GM23248 (cell line): Measurements from ENCODE around the gene KCNJ18. TPM values are rescaled to one million over a fixed set of nuclear protein-coding genes. Genes with fewer than 3 reads are reported as not detected.
"Not testable (repeated sequence)": the region's sequence is repeated elsewhere in the genome, so short reads cannot be mapped to it uniquely, and the experiment has no call there.

Experiments
- DNase-seq: peaks from one replicate; pipeline ENCODE4 v3.0.0-alpha.2; 2015
- H2AFZ ChIP-seq: fragments of 200-600 bp; sonication (generic); 2 replicates; pipeline ENCODE4 v1.6.1; 2016; ENCODE audit warnings: antibody characterized with exemption
- H3F3A ChIP-seq: fragments of 200-600 bp; sonication (generic); 2 replicates; pipeline ENCODE4 v1.6.1; 2016; ENCODE audit warnings: mild to moderate bottlenecking, antibody characterized with exemption, mixed run types; ENCODE audit not compliant: insufficient read depth
- H3K27ac ChIP-seq: fragments of 200-600 bp; sonication (generic); 2 replicates; pipeline ENCODE4 v1.5.1; 2016; ENCODE audit warnings: mild to moderate bottlenecking
- H3K27me3 ChIP-seq: fragments of 200-600 bp; sonication (generic); replicated peaks from 2 replicates; pipeline ENCODE4 v1.6.1; 2016; ENCODE audit warnings: mild to moderate bottlenecking; ENCODE audit not compliant: insufficient read depth
- H3K36me3 ChIP-seq: fragments of 200-600 bp; sonication (generic); 2 replicates; pipeline ENCODE4 v1.6.1; 2016; ENCODE audit warnings: low read depth, mild to moderate bottlenecking
- H3K4me1 ChIP-seq: fragments of 200-600 bp; sonication (generic); 2 replicates; pipeline ENCODE4 v1.6.1; 2016; ENCODE audit warnings: mild to moderate bottlenecking; ENCODE audit not compliant: insufficient read depth
- H3K4me2 ChIP-seq: fragments of 200-600 bp; sonication (generic); one replicate; pipeline ENCODE4 v1.6.1; 2016; ENCODE audit warnings: mild to moderate bottlenecking; ENCODE audit not compliant: unreplicated experiment
- H3K4me3 ChIP-seq: fragments of 200-600 bp; sonication (generic); 2 replicates; pipeline ENCODE4 v1.5.1; 2016; ENCODE audit warnings: mild to moderate bottlenecking
- H3K79me2 ChIP-seq: fragments of 200-600 bp; sonication (generic); 2 replicates; pipeline ENCODE4 v1.6.1; 2016; ENCODE audit warnings: mild to moderate bottlenecking; ENCODE audit not compliant: insufficient read depth
- H3K9ac ChIP-seq: fragments of 200-600 bp; sonication (generic); 2 replicates; pipeline ENCODE4 v1.6.1; 2016; ENCODE audit warnings: mild to moderate bottlenecking
- H3K9me2 ChIP-seq: fragments of 200-600 bp; sonication (generic); 2 replicates; pipeline ENCODE4 v1.6.1; 2016; ENCODE audit warnings: mixed run types, mild to moderate bottlenecking, moderate library complexity; ENCODE audit not compliant: insufficient read depth
- H3K9me3 ChIP-seq: fragments of 200-600 bp; sonication (generic); one replicate; pipeline ENCODE4 v1.6.1; 2017; ENCODE audit warnings: low read depth
- H4K20me1 ChIP-seq: fragments of 200-600 bp; sonication (generic); 2 replicates; pipeline ENCODE4 v1.6.0; 2016; ENCODE audit not compliant: insufficient read depth
- WGBS, 2 experiments: methylation state at CpG; one replicate each; pipeline ENCODE4 v1.1.6; 2015 to 2017; ENCODE audit warnings: low lambda C conversion rate in 2 of 2, low coverage in 1 of 2; ENCODE audit errors: missing lambda C conversion rate in 2 of 2; 5-methylcytosine and 5-hydroxymethylcytosine counted together
- in situ Hi-C: fragments of 300-500 bp; cut with MboI; formaldehyde crosslinking; loops from 2 replicates; pipeline ENCODE4 v1.15.0; 2020
- polyA plus RNA-seq: library from polyadenylated mRNA; unstranded; fragments of >200 nt; fragmentation: Nextera tagmentation; extraction: Ambion mirVana; gene quantifications from 2 replicates; pipeline ENCODE4 v1.2.1, GENCODE V29; 2016
- total RNA-seq: library from RNA; depleted of rRNA; stranded (reverse); fragments of >200 nt; shearing (Covaris generic); gene quantifications from 2 replicates; pipeline ENCODE4 v1.2.3, GENCODE V29; 2014

The KCNJ18 gene
- total and polyA plus RNA-seq, 2 experiments from 2014 or later, result not detected

DNA sequence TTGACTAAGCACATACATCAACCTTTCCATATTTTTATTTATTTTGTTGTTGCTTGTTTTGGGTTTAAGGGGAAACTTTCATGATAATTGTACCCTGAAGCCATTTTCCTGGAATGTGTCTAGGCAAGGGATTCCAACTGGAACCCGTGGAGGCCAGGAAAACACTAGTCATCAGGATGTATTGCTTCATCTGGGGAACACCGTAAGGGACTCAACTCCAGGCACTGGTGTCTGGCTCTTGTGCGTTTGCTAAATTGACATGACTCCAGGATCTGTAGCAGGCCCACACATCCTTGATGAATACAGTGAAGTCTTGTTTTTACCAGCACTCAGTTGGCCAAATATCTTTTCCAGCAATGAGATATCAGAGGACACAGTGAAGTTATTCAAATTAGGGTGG is 21.3 kb downstream of the KCNJ18 start:
- H3K9ac ChIP-seq, H3K79me2 ChIP-seq, H3K27me3 ChIP-seq, in situ Hi-C loops, H2AFZ ChIP-seq, H3K36me3 ChIP-seq, H3K9me2 ChIP-seq, H3K27ac ChIP-seq, H3K4me2 ChIP-seq, H4K20me1 ChIP-seq, H3K4me3 ChIP-seq, DNase-seq, H3K9me3 ChIP-seq: not testable (repeated sequence)
- Histone ChIP-seq H3F3A (peaks cover 12% of the 10 kb centered on the region; the same call in 1 of the 2 replicates), H3K4me1 (peaks cover 13% of the 10 kb centered on the region)
- WGBS, 2 experiments, result 12 to 30% methylated on average over 2 of the region's 3 CpGs

DNA sequence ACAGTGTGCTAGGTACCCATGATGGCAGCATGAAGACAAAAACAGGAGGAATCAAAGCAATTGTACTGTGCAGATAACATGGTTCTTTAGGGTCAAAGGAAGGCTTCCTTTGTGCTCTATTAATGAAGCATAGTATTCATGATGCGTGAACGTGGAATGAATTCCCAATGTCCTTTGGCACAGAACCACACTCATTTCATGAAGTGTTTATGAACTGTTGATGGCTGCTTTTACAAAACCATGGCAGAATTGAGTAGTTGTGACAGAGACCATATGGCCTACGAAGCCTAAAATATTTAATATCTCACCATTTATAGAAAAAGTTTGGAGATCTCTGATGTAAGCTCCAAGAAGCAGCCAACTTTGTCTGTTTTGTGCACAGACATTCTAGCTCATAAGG is 22.4 kb downstream of the KCNJ18 start:
- H3K79me2 ChIP-seq, H3K27ac ChIP-seq, H3K9me3 ChIP-seq, H3K9ac ChIP-seq, H3K27me3 ChIP-seq, H4K20me1 ChIP-seq, H3K4me2 ChIP-seq, H2AFZ ChIP-seq, in situ Hi-C loops, H3K4me3 ChIP-seq, H3K36me3 ChIP-seq, H3K9me2 ChIP-seq: not testable (repeated sequence)
- WGBS, 2 experiments, result 12 to 18% methylated on average over 3 of the region's 3 CpGs
- H3K4me1 ChIP-seq, result peaks cover 13% of the 10 kb centered on the region
- peaks cover 12% of the 10 kb centered on the region; the same call in 1 of the 2 replicates for H3F3A ChIP-seq
- DNase-seq, result peak; percentile 29

DNA sequence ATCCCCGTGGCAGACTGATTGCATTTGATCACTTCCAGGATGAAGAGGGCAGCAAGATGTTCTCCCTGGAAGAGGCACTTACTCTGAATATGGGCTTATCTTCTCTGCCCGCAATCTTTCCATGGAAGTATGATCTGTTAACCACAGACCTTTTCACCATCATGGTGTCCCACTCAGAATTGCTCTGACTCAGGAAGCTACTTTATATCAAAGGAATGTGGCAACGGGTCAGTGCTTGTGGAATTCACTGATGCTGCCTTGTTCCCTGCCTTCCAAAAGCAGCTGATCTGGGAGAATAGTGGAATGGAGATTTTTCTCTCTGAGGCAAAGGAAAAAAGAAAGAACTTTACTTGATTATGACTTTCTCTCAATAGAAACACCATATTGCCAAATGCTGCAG is 23.6 kb downstream of the KCNJ18 start:
- H2AFZ ChIP-seq, in situ Hi-C loops, H3K79me2 ChIP-seq, H3K4me3 ChIP-seq, H3K9me3 ChIP-seq, H3K36me3 ChIP-seq, H3K9me2 ChIP-seq, H3K27me3 ChIP-seq, H4K20me1 ChIP-seq: not testable (repeated sequence)
- Histone ChIP-seq H3F3A (peaks cover 12% of the 10 kb centered on the region; the same call in 1 of the 2 replicates), H3K27ac (peak overlapping the region; percentile 61), H3K4me1 (peaks cover 13% of the 10 kb centered on the region), H3K4me2 (peak overlapping the region; percentile 14), H3K9ac (0 out of 2 replicates have a peak overlapping the region, but pooled peaks have one; percentile 13)
- peak; percentile 49 for DNase-seq
- 4 to 8% methylated on average over 3 of the region's 3 CpGs for WGBS, 2 experiments

DNA sequence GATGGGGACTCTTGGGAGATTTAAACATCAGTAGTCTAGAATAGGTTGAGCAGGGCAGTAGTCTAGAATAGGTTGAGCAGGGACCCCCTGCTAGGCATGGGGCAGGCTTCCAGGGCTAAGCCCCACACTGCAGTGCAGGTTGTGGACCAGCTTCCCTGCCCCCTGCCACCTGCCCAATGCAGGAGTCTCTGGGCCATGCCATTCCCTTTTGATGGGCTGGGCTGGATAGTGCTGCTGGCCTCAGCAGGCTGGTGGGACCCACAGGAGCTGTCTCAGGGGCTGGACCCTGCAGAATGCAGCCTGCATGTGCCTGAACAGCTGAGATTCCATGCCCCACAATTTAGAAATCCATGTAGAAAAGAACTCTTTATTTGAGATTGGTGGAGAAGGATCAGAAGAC is 26.6 kb downstream of the KCNJ18 start:
- H3K27me3 ChIP-seq, in situ Hi-C loops, H4K20me1 ChIP-seq, H3K9me2 ChIP-seq, H3K4me3 ChIP-seq, H3K79me2 ChIP-seq, H3K9ac ChIP-seq, H3K27ac ChIP-seq, H3K36me3 ChIP-seq, H3K4me2 ChIP-seq, DNase-seq, H3K9me3 ChIP-seq, H2AFZ ChIP-seq: not testable (repeated sequence)
- Histone ChIP-seq H3F3A (peaks cover 12% of the 10 kb centered on the region; the same call in 1 of the 2 replicates), H3K4me1 (peaks cover 11% of the 10 kb centered on the region)

DNA sequence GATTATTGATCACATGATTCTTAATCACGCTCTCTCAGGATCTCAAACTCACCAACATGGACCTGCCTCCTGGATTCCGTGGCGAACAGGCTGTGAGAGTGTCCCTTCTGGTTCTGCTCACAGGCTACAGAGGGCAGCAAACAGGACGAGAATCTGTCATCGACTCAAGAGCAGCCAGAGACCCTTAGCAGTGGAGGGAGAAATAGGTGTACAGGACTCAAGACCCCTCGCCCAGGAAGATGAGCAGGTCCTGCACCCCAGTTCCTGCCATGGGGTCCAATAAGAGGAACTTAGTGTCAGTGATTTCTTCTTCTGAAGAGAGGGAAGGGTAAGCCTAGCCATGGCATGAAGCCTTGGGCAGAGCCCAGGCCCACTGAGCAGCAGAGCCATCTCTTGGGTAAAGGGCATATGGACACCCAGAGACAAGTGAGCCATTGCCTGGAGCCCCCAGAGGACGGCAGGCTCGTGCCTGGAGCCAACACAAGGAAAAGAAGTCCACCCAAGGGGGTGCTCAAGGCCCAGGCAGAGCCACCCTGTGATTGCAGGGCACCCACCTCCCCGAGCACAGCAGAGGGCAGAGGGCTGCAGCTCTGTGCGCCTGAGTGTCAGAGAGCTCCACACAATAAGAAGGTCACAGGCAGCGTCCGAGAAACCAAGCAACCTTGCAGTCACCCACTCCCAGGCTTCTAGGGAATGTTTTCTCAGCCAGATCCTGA is 27.3 kb downstream of the KCNJ18 start:
- H3K9me2 ChIP-seq, DNase-seq, in situ Hi-C loops, H3K79me2 ChIP-seq, H3K4me3 ChIP-seq, H3K4me2 ChIP-seq, H3K27ac ChIP-seq, H3K9ac ChIP-seq, H2AFZ ChIP-seq, H3K9me3 ChIP-seq, H3K27me3 ChIP-seq, H3K4me1 ChIP-seq, H3K36me3 ChIP-seq, H4K20me1 ChIP-seq: not testable (repeated sequence)
- 49 to 59% methylated on average over 12 of the region's 12 CpGs for WGBS, 2 experiments
- H3F3A ChIP-seq, result peaks cover 12% of the 10 kb centered on the region; the same call in 1 of the 2 replicates

DNA sequence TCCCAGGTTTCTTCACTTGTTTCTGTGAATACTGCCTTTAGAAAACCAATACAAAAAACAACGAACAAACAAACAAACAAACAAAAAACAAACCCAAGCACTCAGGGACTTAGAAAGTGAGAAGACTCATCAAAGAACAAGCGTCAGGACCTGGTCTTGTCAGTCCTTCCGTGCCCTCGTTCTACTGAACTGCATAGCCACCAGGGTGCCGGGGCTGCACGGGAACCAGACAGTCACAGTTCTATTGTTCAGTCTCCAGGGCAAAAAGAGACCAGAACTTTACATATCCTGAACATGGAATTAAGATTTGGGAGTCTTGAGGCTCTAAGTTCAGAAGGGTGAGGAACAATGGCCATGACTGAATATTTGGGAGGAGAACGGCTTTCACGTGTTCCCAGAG is 28.2 kb downstream of the KCNJ18 start:
- H3K9me2 ChIP-seq, H3K36me3 ChIP-seq, in situ Hi-C loops, H3K4me2 ChIP-seq, H2AFZ ChIP-seq, H3K9me3 ChIP-seq, H3K27ac ChIP-seq, H3K9ac ChIP-seq, H3K4me3 ChIP-seq, H3K4me1 ChIP-seq, DNase-seq, H4K20me1 ChIP-seq, H3F3A ChIP-seq, H3K79me2 ChIP-seq, H3K27me3 ChIP-seq: not testable (repeated sequence)
- 56 to 68% methylated on average over 8 of the region's 8 CpGs for WGBS, 2 experiments

DNA sequence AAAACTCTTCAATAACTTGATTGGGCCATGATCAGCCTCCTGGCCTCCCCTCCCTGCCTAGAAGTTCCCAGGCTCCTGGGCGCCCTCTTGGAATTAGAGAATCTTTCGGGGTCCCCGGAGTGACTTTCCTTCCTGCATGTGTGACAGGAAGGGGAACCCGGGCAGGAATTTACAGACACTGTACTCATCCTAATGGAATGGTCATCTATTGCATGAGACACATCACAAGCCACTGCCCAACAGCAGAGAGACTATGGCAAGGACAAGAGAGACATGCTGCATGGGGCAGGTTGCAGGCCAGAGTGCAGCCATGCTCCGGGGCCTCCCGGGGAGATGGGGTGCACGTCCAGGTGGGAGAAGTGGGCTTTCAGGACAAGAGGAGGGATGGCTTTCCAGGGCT is 29.9 kb downstream of the KCNJ18 start:
- H3K36me3 ChIP-seq, in situ Hi-C loops, H3K9me3 ChIP-seq, H3K9ac ChIP-seq, H3K4me1 ChIP-seq, H3K27me3 ChIP-seq, H3K4me2 ChIP-seq, H3K79me2 ChIP-seq, H2AFZ ChIP-seq, H3K27ac ChIP-seq, H3F3A ChIP-seq, H3K9me2 ChIP-seq, DNase-seq, H3K4me3 ChIP-seq, H4K20me1 ChIP-seq: not testable (repeated sequence)
- WGBS, 2 experiments, result 43 to 49% methylated on average over 7 of the region's 7 CpGs
